Ecto neural progenitor cell (in vitro differentiated cells): ENCODE results near the gene PDE6H.

Experiments used
- DNase-seq: peaks from one replicate; pipeline ENCODE4 v3.0.0-alpha.2; 2018; ENCODE audit warnings: low spot score

The PDE6H gene

GRCh38 chr12:14975457-14975856, 2.6 kb downstream of the PDE6H start:
- no peak for DNase-seq

GRCh38 chr12:14976658-14977057, 3.8 kb downstream of the PDE6H start:
- DNase-seq, result no peak

GRCh38 chr12:14979468-14979867, 6.6 kb downstream of the PDE6H start:
- no peak for DNase-seq

GRCh38 chr12:14981049-14981448, 8.2 kb downstream of the PDE6H start:
- no peak for DNase-seq

- DNase-seq, result no peak
These were observed 9.7 kb downstream of the PDE6H start for GRCh38 chr12:14982562-14982961.

- DNase-seq, result no peak
These were observed 10.1 kb downstream of the PDE6H start for GRCh38 chr12:14982991-14983390.

GRCh38 chr12:14984036-14984435, 11.2 kb downstream of the PDE6H start:
- DNase-seq, result no peak

- DNase-seq, result no peak
These were observed 12.0 kb downstream of the PDE6H start for GRCh38 chr12:14984766-14985285.

GRCh38 chr12:14986449-14986848, 13.6 kb downstream of the PDE6H start:
- no peak for DNase-seq

GRCh38 chr12:14988035-14988434, 15.2 kb downstream of the PDE6H start:
- no peak for DNase-seq

GRCh38 chr12:14989790-14990189, 16.9 kb downstream of the PDE6H start:
- no peak for DNase-seq

GRCh38 chr12:14991069-14991468, 18.2 kb downstream of the PDE6H start:
- no peak for DNase-seq

GRCh38 chr12:14992673-14993072, 19.8 kb downstream of the PDE6H start:
- DNase-seq, result no peak

GRCh38 chr12:14993117-14993516, 20.3 kb downstream of the PDE6H start:
- no peak for DNase-seq

- no peak for DNase-seq
These were observed 20.9 kb downstream of the PDE6H start for GRCh38 chr12:14993537-14994266.

- no peak for DNase-seq
These were observed 21.8 kb downstream of the PDE6H start for GRCh38 chr12:14994610-14995009.

- DNase-seq, result no peak
These were observed 23.0 kb downstream of the PDE6H start for GRCh38 chr12:14995583-14996425.

- DNase-seq, result no peak
These were observed 25.2 kb downstream of the PDE6H start for GRCh38 chr12:14997998-14998397.

- no peak for DNase-seq
These were observed 26.3 kb downstream of the PDE6H start for GRCh38 chr12:14999021-14999694.

- DNase-seq, result no peak
These were observed 27.0 kb downstream of the PDE6H start for GRCh38 chr12:14999695-15000365.

- no peak for DNase-seq
These were observed 27.7 kb downstream of the PDE6H start for GRCh38 chr12:15000575-15000974.
